Endothelial cell of umbilical vein (primary cell): Measurements from ENCODE around the gene RPS21. TPM values are rescaled to one million over a fixed set of nuclear protein-coding genes. Genes with fewer than 3 reads are reported as not detected.

Source experiments
- BruUV-seq: library from RNA; stranded (reverse); fragments of 400-500 nt; replicated peaks from 2 replicates; lab custom pipeline; 2021; lab: Mats Ljungman, UMichigan
- CTCF ChIA-PET: fragments of 300-600, 350-600 bp; sonication (Branson Sonifier 250); formaldehyde crosslinking; loops from one replicate; lab custom pipeline; 2021; ENCODE audit warnings: antibody characterized with exemption, inconsistent platforms; lab: Charles Lee
- POLR2A ChIA-PET: fragments of 300-600, 350-600 bp; sonication (Branson Sonifier 250); formaldehyde crosslinking; loops from one replicate; lab custom pipeline; 2021; ENCODE audit warnings: antibody characterized with exemption, inconsistent platforms; lab: Charles Lee
- DNase-seq: peaks from one replicate; pipeline ENCODE4 v3.0.0-alpha.2; 2011; ENCODE audit warnings: low read depth, low spot score
- FAIRE-seq: peaks from 2 replicates; lab custom pipeline; 2011; peaks lifted over from hg19 to GRCh38; lab: Jason Lieb, UNC
- H2AFZ ChIP-seq: 2 replicates; pipeline ENCODE4 v1.6.0; 2012; ENCODE audit warnings: low read depth, low read length, control low read depth, inconsistent platforms
- H3K27ac ChIP-seq: 2 replicates; pipeline ENCODE4 v1.5.1; 2011; ENCODE audit warnings: low read depth, mild to moderate bottlenecking, control low read depth, low read length, moderate library complexity; ENCODE audit not compliant: insufficient read depth
- H3K27me3 ChIP-seq, 2 experiments: 2 replicates each; pipeline versions ENCODE4 v1.6.0 to v1.6.1; 2011; ENCODE audit warnings: low read length in 2 of 2, mixed read lengths in 1 of 2; ENCODE audit not compliant: control insufficient read depth in 2 of 2, insufficient read depth in 2 of 2
- H3K36me3 ChIP-seq, 2 experiments: 2 replicates in 1 of 2; 3 replicates in 1 of 2; pipeline ENCODE4 v1.5.1; 2011; ENCODE audit warnings: low read length in 2 of 2, mild to moderate bottlenecking in 1 of 2, moderate library complexity in 1 of 2; ENCODE audit not compliant: control insufficient read depth in 2 of 2, insufficient read depth in 2 of 2; ENCODE audit errors: extremely low read depth in 1 of 2
- H3K4me1 ChIP-seq: 3 replicates; pipeline ENCODE4 v1.5.1; 2011; ENCODE audit warnings: mild to moderate bottlenecking, low read length; ENCODE audit not compliant: control insufficient read depth, insufficient read depth; ENCODE audit errors: extremely low read depth
- H3K4me2 ChIP-seq: 2 replicates; pipeline ENCODE4 v1.6.1; 2011; ENCODE audit warnings: low read length, control low read depth, mixed read lengths; ENCODE audit not compliant: insufficient read depth
- H3K4me3 ChIP-seq, 3 experiments: fragments of 200-600 bp in 1 of 3; sonication (generic), shearing (Covaris generic) in 1 of 3; replicated peaks in 1 of 3; 2 replicates each; pipeline ENCODE4 v1.5.1; 2011 to 2016; ENCODE audit warnings: control low read depth in 3 of 3, low read length in 3 of 3, mild to moderate bottlenecking in 2 of 3, inconsistent platforms in 1 of 3, low read depth in 1 of 3, moderate library complexity in 1 of 3; ENCODE audit not compliant: insufficient read depth in 1 of 3
- H3K79me2 ChIP-seq: 2 replicates; pipeline ENCODE4 v1.6.0; 2012; ENCODE audit warnings: low read length, inconsistent platforms; ENCODE audit not compliant: control insufficient read depth, insufficient read depth
- H3K9ac ChIP-seq: replicated peaks from 2 replicates; pipeline ENCODE3; 2011; ENCODE audit warnings: low read length, control low read depth; ENCODE audit not compliant: insufficient read depth; ENCODE audit errors: extremely low read depth
- H3K9me1 ChIP-seq: replicated peaks from 3 replicates; pipeline ENCODE4 v1.6.0; 2011; ENCODE audit warnings: mild to moderate bottlenecking, low read length; ENCODE audit not compliant: control insufficient read depth, insufficient read depth; ENCODE audit errors: extremely low read depth
- H3K9me3 ChIP-seq: replicated peaks from 2 replicates; pipeline ENCODE4 v1.5.1; 2012; ENCODE audit warnings: low read length, inconsistent platforms; ENCODE audit not compliant: control insufficient read depth, insufficient read depth
- H4K20me1 ChIP-seq: replicated peaks from 2 replicates; pipeline ENCODE3; 2011; ENCODE audit warnings: mild to moderate bottlenecking, low read length; ENCODE audit not compliant: control insufficient read depth, insufficient read depth; ENCODE audit errors: extremely low read depth
- CTCF ChIP-seq, 2 donors: IDR thresholded peaks; 1 replicate in 1 of 2; 2 replicates in 1 of 2; pipeline ENCODE4 v1.5.1; 2011; ENCODE audit warnings: low read length in 2 of 2, mild to moderate bottlenecking in 2 of 2, moderate library complexity in 2 of 2, control low read depth in 1 of 2, inconsistent platforms in 1 of 2, low read depth in 1 of 2; ENCODE audit not compliant: insufficient read depth in 1 of 2; ENCODE audit errors: extremely low read depth in 1 of 2
- EZH2 ChIP-seq: IDR thresholded peaks from 2 replicates; pipeline ENCODE4 v1.6.1; 2012; ENCODE audit warnings: borderline replicate concordance, low read depth, mild to moderate bottlenecking, moderate library complexity, low read length, inconsistent platforms; ENCODE audit not compliant: severe bottlenecking
- FOS ChIP-seq: IDR thresholded peaks from 2 replicates; pipeline ENCODE4 v1.6.1; 2011; ENCODE audit warnings: mild to moderate bottlenecking, low read length, moderate library complexity, borderline replicate concordance; ENCODE audit not compliant: insufficient read depth
- GATA2 ChIP-seq: IDR thresholded peaks from 2 replicates; pipeline ENCODE4 v1.7.0; 2011; ENCODE audit warnings: low read depth, mild to moderate bottlenecking, moderate library complexity, mixed read lengths, low read length; ENCODE audit not compliant: insufficient read length, insufficient read depth
- JUN ChIP-seq: IDR thresholded peaks from 2 replicates; pipeline ENCODE4 v1.6.1; 2011; ENCODE audit warnings: borderline replicate concordance, low read depth; ENCODE audit not compliant: insufficient read length, insufficient read depth
- MYC ChIP-seq: IDR thresholded peaks from one replicate; pipeline ENCODE4 v1.6.1; 2011; ENCODE audit warnings: mild to moderate bottlenecking, low read depth, low read length
- POLR2A ChIP-seq: IDR thresholded peaks from 2 replicates; pipeline ENCODE4 v1.6.1; 2012; ENCODE audit warnings: low read depth, mild to moderate bottlenecking, control low read depth, low read length
- POLR2AphosphoS5 ChIP-seq: IDR thresholded peaks from 2 replicates; pipeline ENCODE4 v1.6.1; 2012; ENCODE audit warnings: low read depth, mild to moderate bottlenecking, control low read depth, low read length, moderate library complexity; ENCODE audit not compliant: insufficient read depth
- dilution Hi-C: fragments of 300-500 bp; cut with MboI; formaldehyde crosslinking; loops from one replicate; pipeline ENCODE4 v1.15.0; 2019; ENCODE audit warnings: low sequenced_read_pairs; ENCODE audit not compliant: extremely low pct_ligation_motif_present
- intact Hi-C: fragments of 100-400 bp; cut with micrococcal nuclease; formaldehyde crosslinking; loops from one replicate; pipeline ENCODE4 v1.10.0; 2022
- polyA plus RNA-seq, 4 experiments: library from polyadenylated mRNA; depleted of rRNA in 3 of 4; stranded (reverse) in 3 of 4; unstranded in 1 of 4; fragments of >200 nt; gene quantifications; 2 replicates each; pipeline versions ENCODE4 v1.2.1 to v1.2.3, GENCODE V29; 2011 to 2012; ENCODE audit warnings: missing spikeins in 1 of 4
- total RNA-seq: library from RNA; stranded (reverse); gene quantifications from 2 replicates; pipeline ENCODE4 v1.2.3, GENCODE V29; 2021
- TF ChIP-seq, protein P1 (sequence below): IDR thresholded peaks from 2 replicates; pipeline ENCODE4 v1.6.1; 2011; ENCODE audit not compliant: insufficient read depth, insufficient read length

Gene RPS21
- total and polyA plus RNA-seq, 2 donors (not counting 3 experiments of a cell fraction or from before 2014, with no cell fraction given): 1,644 to 7,710 TPM

- Histone ChIP-seq H3K9me1 (no peaks in the 10 kb centered on the region), H4K20me1 (no peaks in the 10 kb centered on the region), H3K9me3 (no peaks in the 10 kb centered on the region), H3K4me2 (peak overlapping the region; percentile 61), H3K36me3 (no peaks in the 10 kb centered on the region), H3K4me1 (peaks cover 47% of the 10 kb centered on the region), H3K4me3 (peak overlapping the region in 1 of 3 experiments; percentile 60), H3K9ac (no peak overlapping the region), H2AFZ (peak overlapping the region; percentile 61), H3K27ac (no peak overlapping the region), H3K79me2 (peaks cover 39% of the 10 kb centered on the region), H3K27me3 (no peaks in the 10 kb centered on the region)
- intact Hi-C loops (no loop called here), dilution Hi-C loops (no loop called here)
- peak; percentile 44 for FAIRE-seq
- CTCF ChIA-PET: interaction anchor here (0.7 to 9.9 kb wide), 8 partner anchors 10 to 65 kb away, joined by 3 to 179 read pairs (median 10); partner anchors contain the start of gene ADRM1
- DNase-seq: no peak
- TF ChIP-seq MYC (no peak), EZH2 (no peak), FOS (no peak)
- POLR2A ChIA-PET: interaction anchor here (1.0 kb wide), 1 partner anchor 19 kb away, joined by 6 read pairs; the partner anchor contains the start of gene RPS21
- BruUV-seq: no TSS peak
These were observed 19.1 kb upstream of the RPS21 start for GRCh38 chr20:62367633-62368391.

DNA sequence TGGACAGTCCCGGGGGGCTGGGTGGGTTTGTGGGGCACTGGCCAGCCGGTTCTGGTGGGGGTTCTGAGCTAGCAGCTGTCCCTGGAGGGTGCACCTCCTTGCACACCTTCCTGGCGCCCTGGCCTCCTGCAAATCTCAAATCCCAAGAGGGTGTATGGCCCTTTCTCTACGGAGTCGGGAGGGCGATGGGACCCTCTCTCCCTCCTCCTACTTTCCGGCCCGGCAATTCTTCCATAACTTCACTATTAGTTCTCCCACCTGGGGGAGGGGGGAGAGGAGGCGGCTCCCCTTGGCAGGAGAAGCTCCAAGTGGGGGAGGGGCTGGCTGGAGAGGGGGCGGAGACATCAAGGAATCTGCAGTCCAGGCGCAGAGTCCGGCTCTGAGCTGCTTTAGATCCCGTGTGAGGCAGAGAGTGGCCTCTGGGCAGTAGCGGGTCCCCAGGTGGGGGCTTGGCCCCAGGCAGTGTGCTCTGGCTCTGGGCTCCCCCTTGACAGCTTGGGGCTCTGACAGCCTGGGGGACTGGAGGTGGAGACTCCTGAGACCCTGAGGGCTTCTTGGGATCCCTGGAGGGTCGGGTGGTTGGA lies 18.4 kb upstream of the RPS21 start:
- Histone ChIP-seq H2AFZ (peak overlapping the region; percentile 10), H3K79me2 (peaks cover 33% of the 10 kb centered on the region), H3K27ac (no peak overlapping the region), H3K36me3 (no peaks in the 10 kb centered on the region), H3K4me2 (peak overlapping the region; percentile 2), H3K9me1 (no peaks in the 10 kb centered on the region), H3K9me3 (no peaks in the 10 kb centered on the region), H3K4me1 (peaks cover 40% of the 10 kb centered on the region), H3K4me3 (no peak overlapping the region), H4K20me1 (no peaks in the 10 kb centered on the region), H3K9ac (no peak overlapping the region), H3K27me3 (no peaks in the 10 kb centered on the region)
- dilution Hi-C loops (no loop called here), intact Hi-C loops (no loop called here)
- TF ChIP-seq JUN (no peak), GATA2 (no peak), CTCF (IDR thresholded peaks at IDR 0.05; ENCODE audit: extremely low read depth in 1 of 2, insufficient read depth in 1 of 2, low read depth in 1 of 2, low read length in 2 of 2) (no peak), EZH2 (no peak), POLR2AphosphoS5 (no peak), MYC (no peak), FOS (no peak), POLR2A (no peak)
- TF ChIP-seq, protein P1, sequence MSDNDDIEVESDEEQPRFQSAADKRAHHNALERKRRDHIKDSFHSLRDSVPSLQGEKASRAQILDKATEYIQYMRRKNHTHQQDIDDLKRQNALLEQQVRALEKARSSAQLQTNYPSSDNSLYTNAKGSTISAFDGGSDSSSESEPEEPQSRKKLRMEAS: no peak
- POLR2A ChIA-PET: interaction anchor here (1.0 kb wide), 1 partner anchor 18 kb away, joined by 6 read pairs; the partner anchor contains the start of gene RPS21
- BruUV-seq: no TSS peak
- DNase-seq: no peak
- CTCF ChIA-PET: interaction anchor here (0.7 to 9.9 kb wide), 9 partner anchors 10 to 66 kb away, joined by 3 to 179 read pairs (median 8); partner anchors contain the start of genes ADRM1 and RPS21
- FAIRE-seq: no peak
